ENCODE data around the gene USP3. TPM values are rescaled to one million over a fixed set of nuclear protein-coding genes. Genes with fewer than 3 reads are reported as not detected.

USP3 gene
- total and polyA plus RNA-seq, 2 of the 13 experiments (the other 11 are each of a cell fraction or from before 2014, with no cell fraction given): 14.3 to 61.2 TPM

GRCh38 chr15:63501256-63502089 is 2.9 kb upstream of the USP3 start (continued):
- TF ChIP-seq LCORL (IDR thresholded peaks at IDR 0.05) (no peak), LCORL (CRISPR knock-in tag; IDR thresholded peaks at IDR 0.05) (no peak), SP1 (IDR thresholded peaks at IDR 0.05) (no peak), SP1 (CRISPR knock-in tag; IDR thresholded peaks at IDR 0.05) (no peak), ZNF746 (CRISPR knock-in tag; IDR thresholded peaks at IDR 0.05) (0 out of 2 replicates have a peak, but pooled peaks have one; percentile 21), FOSL2 (CRISPR knock-in tag; IDR thresholded peaks at IDR 0.05) (peak; percentile 41; the same call in 1 of the 2 replicates), ETV5 (CRISPR knock-in tag; IDR thresholded peaks at IDR 0.05; ENCODE audit: borderline replicate concordance) (peak; percentile 90), NR2F1 (CRISPR knock-in tag; IDR thresholded peaks at IDR 0.05) (no peak), CEBPB (IDR thresholded peaks at IDR 0.05; ENCODE audit: borderline replicate concordance, low read depth, low read length) (no peak), HNF1A (IDR thresholded peaks at IDR 0.05; ENCODE audit: low read depth) (no peak), HNF1A (CRISPR knock-in tag; IDR thresholded peaks at IDR 0.05; ENCODE audit: borderline replicate concordance) (0 out of 2 replicates have a peak, but pooled peaks have one; percentile 14), HOXA7 (CRISPR knock-in tag; IDR thresholded peaks at IDR 0.05) (no peak), ZNF383 (CRISPR knock-in tag; IDR thresholded peaks at IDR 0.05; ENCODE audit: borderline replicate concordance) (no peak), GATAD2A (CRISPR knock-in tag; IDR thresholded peaks at IDR 0.05) (peak; percentile 24; the same call in 1 of the 2 replicates), ATF3 (CRISPR knock-in tag; IDR thresholded peaks at IDR 0.05) (no peak), SRSF4 (IDR thresholded peaks at IDR 0.05; ENCODE audit: low read depth, low read length, poor library complexity, severe bottlenecking) (no peak), BCLAF1 (IDR thresholded peaks at IDR 0.05) (no peak), CSRNP1 (CRISPR knock-in tag; IDR thresholded peaks at IDR 0.05) (0 out of 2 replicates have a peak, but pooled peaks have one; percentile 18), ZNF34 (CRISPR knock-in tag; IDR thresholded peaks at IDR 0.05; ENCODE audit: borderline replicate concordance) (0 out of 2 replicates have a peak, but pooled peaks have one; percentile 8)

All from HepG2 (cell line).